Fibroblast of the aortic adventitia (primary cell): ENCODE data around the gene SMARCA4. TPM values are rescaled to one million over a fixed set of nuclear protein-coding genes. Genes with fewer than 3 reads are reported as not detected.

Source experiments
- DNase-seq: peaks from one replicate; pipeline ENCODE4 v3.0.0-alpha.2; 2010; ENCODE audit warnings: low read depth
- H3K4me3 ChIP-seq: 2 replicates; pipeline ENCODE4 v1.5.1; 2011; ENCODE audit warnings: low read depth, mild to moderate bottlenecking, control low read depth, low read length, moderate library complexity
- CTCF ChIP-seq: IDR thresholded peaks from 2 replicates; pipeline ENCODE4 v1.5.1; 2011; ENCODE audit warnings: mild to moderate bottlenecking, low read length, control low read depth, inconsistent platforms; ENCODE audit not compliant: insufficient read depth
- total RNA-seq: library from RNA; depleted of rRNA; stranded (reverse); fragments of >200 nt; gene quantifications from 2 replicates; pipeline ENCODE4 v1.2.3, GENCODE V29; 2012; ENCODE audit warnings: low replicate concordance

SMARCA4 gene
- total RNA-seq, 1 donor = 63.8 TPM

GRCh38 chr19:10918359-10918758 is 42.5 kb upstream of the SMARCA4 start:
- DNase-seq = no peak
- TF ChIP-seq CTCF = no peak
- no peak overlapping the region for H3K4me3 ChIP-seq

- DNase-seq = no peak
- no peak overlapping the region for H3K4me3 ChIP-seq
- no peak for TF ChIP-seq CTCF
Observed at GRCh38 chr19:10919352-10920287, 41.2 kb upstream of the SMARCA4 start.

GRCh38 chr19:10920288-10920655 is 40.6 kb upstream of the SMARCA4 start:
- DNase-seq = no peak
- H3K4me3 ChIP-seq = no peak overlapping the region
- TF ChIP-seq CTCF = no peak

GRCh38 chr19:10920781-10921180 is 40.0 kb upstream of the SMARCA4 start:
- no peak for TF ChIP-seq CTCF
- no peak for DNase-seq
- H3K4me3 ChIP-seq = no peak overlapping the region

GRCh38 chr19:10921199-10921909 is 39.5 kb upstream of the SMARCA4 start:
- DNase-seq = no peak
- no peak overlapping the region for H3K4me3 ChIP-seq
- TF ChIP-seq CTCF = no peak

GRCh38 chr19:10921910-10922637 is 38.8 kb upstream of the SMARCA4 start:
- no peak for TF ChIP-seq CTCF
- no peak for DNase-seq
- no peak overlapping the region for H3K4me3 ChIP-seq
